HG03575 (cell line): ENCODE measurements around the gene RELN.
"Not testable (repeated sequence)": the region's sequence is repeated elsewhere in the genome, so short reads cannot be mapped to it uniquely, and the experiment has no call there.

Experiments
- ATAC-seq: cut with Tn5 transposase; IDR thresholded peaks from one replicate; pipeline ENCODE4 v1.9.1; 2021; ENCODE audit not compliant: unreplicated experiment, insufficient number of reproducible peaks, low FRiP score; ENCODE audit errors: extremely low read depth

RELN gene

DNA sequence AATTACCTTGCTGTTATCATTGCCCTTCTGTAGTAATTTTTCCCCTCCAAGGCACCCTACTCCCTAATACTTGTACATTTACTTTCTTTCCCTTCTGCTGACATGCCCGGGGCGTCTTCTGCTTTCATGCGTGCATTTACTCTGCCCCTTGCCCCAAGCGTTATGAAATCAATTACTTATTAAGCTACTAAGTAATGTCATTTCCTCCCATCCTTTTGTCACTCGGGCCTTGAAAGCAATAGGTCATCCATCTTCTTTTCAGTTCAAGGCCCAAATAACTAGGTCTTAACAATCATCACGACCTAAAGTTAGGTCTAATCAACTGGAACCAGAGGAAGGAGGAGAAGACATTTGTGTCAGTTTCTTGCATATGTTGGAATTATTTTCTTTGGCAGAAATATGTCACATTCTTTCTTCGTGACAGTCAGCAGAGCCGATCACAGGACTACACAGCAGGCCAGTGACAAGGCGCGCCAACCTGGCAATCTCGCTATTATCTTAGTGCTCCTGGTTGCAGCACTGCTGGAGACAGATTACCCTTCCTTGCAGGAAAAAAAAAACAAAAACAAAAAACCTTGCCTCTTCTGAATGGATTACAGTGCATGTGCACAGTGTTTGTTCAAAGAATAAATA is 179.2 kb downstream of the RELN start:
- no peak for ATAC-seq

DNA sequence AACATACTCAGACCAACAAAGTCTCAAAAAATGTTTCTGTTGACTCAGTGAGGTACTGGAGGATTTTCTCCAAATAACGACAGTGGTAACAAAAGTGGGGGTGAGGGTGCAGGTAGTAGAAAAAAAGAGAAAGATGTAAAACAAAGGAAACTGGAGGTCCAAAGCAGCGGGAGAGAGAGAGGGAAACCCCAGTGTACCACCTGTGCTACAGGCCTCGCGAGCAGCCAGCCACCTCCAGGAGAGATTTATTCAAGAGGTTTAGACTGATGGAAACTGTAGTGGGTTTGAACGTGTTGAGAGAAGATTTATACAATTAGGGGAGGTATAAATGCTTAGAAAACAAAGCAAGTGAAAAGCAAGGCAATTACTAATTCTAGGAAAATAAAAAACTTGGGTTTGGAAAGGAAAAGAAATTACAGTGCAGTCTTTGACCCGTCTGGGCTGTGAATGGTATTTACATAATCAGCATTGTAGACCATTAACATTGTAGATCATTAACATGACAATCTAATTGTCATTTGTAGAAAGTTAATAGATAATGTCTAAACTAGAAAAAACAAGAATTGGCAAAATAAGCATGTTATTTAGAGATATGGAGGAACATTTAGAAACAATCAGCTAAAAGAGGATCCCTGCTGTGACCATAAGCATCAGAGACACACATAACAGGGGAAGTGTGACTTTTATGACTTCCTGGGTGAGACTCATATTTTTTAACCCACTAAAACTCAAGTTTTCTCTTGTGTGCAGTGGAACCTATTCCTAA is 180.0 kb downstream of the RELN start:
- ATAC-seq: no peak

DNA sequence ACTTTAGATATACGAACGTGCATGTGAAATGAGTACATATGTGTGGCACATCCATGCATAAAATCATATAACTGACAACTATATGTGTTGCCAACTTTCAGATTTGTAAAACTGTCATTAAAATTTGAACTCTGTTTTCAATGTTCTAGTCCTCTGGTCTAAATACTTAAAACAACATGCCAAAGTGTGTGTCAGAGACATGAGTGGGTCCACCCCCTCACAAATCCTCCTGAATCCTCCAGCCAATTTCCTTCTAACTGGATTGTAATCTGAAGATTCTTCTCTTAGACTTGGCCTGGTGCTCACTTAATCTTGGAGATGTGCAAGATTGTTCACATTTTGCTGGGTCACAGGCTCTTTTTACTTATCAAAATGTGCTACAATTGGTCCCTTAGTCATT is 184.1 kb downstream of the RELN start:
- ATAC-seq: no peak

DNA sequence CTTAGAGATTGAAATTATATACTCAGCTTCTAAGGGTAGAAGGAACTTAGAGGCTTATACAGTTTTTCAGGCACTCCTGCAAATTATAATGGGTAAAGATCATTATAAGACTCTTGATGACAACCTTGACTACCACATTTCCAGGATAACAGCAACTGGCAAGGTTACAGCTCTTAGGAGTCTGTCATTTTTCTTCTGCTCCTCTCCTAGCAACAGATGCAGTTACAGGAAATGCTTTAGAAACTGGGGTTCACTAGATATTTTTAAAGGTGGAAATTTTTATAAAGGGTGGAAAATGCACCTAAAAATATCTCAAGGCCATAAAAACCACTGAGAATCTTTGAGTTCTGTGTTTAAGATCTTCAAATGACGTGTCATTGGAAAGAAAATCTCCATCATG is 185.8 kb downstream of the RELN start:
- no peak for ATAC-seq

DNA sequence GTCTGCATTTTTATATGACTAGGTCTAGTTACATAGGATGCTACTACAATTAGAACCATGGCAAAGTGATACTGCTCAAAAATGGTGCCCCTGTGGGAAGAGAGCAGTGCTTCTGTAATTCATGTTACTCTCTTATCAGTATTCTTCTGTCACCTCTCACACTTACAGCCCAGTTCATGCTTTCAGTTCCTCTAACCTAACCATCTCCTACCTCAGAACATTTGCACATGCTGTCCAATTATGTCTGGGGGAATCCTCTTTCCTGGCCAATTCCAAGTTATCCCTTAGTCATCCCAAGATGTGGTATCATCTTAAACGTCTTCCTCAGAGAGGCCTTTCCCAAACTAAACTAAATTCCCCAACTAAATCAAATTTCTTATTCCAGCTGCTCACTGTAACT is 190.2 kb downstream of the RELN start:
- no peak for ATAC-seq

DNA sequence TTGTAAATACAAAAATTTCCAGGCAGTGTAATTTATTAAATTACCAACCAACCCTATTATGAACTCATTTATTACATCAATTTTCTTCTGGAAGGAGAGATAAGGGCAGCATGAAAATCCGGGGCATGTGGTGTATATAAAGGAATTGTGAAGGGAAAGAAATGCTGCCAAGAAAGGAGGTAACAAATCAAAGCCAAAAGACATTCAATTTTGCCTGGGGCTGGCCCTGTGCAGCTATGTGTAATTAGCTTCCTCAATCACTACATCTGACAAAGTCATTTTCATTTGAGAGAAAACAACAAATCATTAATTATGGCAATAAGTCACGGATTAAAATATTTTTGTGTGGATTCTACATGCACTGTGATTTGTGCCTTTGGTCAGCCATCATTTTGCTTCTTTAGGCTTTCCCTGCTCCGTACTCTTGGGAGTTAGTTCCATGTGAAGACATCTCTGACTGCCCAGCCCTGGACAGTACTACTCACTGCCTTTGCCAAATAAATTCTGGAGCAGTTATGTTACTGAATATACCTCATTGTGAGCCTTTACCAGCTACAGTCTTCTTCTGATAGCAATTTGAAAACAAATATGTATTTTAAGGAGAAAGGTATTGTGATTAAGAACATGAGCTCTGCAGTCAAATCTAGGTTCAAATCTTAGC is 191.7 kb downstream of the RELN start:
- ATAC-seq: no peak

DNA sequence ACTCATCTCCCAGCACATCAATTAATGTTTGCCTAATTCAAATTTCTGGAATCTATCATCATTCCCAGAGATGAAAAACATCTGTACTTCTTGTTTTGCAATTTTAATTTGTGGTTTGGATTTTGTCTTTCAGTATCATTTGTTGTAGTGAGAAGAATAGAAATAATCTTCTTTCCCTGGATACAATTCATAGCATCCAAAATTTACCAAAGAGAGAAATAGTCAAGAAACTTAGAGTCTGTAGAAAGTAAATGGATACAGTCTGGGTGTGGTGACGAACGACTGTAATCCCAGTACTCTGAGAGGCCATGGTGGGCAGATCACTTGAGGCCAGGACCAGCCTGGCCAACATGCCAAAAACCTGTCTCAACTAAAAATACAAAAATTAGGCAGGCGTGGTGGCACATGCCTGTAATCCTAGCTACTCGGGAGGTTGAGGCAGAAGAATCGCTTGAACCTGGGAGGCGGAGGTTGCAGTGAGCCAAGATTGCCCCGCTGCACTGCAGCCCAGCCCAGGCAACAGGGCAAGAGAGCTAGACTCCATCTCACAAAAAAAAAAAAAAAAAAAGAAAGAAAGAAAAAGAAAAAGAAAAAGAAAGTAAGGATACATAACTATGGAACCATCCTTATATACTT is 193.0 kb downstream of the RELN start:
- no peak for ATAC-seq

DNA sequence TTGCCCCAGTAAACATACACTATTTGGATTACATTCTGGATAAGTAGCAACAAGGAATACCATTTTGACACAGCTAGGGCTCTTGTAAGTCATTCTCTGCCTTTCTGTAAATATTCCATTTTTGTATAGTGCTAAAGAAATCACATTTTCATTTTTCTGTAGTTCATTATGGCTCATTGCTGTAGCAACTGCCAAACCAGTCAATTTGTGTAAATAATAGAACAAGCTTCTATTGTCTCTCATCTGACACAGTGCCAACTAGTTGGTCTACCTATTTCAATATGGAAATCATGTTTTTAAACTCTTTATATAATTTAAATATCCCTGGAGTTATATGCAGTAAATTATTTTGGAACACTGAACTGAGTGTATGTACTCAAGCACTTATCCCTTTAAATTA is 193.7 kb downstream of the RELN start:
- ATAC-seq: no peak

DNA sequence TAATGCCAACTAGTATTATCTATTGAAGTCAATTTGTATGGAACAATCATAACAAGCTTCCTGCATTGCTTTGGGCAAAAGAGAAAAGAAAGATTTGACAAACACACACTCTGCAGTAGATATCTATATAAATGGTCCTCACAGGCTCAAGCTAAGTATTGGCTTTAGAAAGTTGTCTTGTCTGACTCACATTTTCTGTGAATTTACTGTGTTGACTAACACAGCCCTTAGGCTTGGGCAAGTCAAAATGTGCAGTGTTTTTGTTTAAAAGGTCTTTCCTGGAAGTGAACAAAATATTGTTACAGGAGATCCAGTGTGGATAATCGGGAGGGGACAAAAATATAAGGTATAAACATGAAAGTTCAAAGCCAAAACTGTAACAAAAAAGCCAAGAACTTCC is 194.4 kb downstream of the RELN start:
- ATAC-seq: no peak

DNA sequence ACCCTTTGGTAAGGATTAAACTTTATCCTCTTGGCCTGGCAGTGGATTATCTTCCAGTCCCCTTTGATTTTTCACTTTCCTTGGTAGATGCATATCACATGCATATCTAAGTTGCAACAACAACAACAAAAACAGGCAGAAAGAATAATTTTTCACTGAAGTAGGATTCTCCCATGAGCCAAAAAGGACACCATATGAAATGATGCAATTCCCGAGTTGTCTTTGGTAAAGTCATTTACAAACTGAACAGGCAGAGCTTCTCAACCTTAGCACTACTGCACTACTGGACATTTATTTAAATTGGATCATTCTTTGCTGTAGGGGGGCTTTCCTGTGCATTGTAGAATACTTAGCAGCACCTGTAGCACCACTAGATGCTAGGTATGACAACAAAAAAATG is 195.0 kb downstream of the RELN start:
- ATAC-seq: no peak

DNA sequence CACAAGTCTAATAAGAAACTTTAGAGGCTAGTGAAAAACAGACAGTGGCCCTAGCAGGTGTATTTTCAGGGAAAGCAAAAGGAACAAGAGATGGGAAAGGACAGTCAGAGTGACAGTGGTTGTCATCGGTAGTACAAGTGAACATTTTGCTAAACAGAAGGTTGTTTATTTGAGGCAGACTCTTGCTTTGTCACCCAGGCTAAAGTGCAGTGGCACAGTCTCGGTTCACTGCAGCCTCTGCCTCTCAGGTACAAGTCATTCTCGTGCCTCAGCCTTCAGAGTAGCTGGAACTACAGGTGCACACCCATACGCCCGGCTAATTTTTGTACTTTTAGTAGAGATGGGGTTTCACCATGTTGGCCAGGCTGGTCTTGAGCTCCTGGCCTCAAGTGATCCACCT is 195.8 kb downstream of the RELN start:
- ATAC-seq: no peak

DNA sequence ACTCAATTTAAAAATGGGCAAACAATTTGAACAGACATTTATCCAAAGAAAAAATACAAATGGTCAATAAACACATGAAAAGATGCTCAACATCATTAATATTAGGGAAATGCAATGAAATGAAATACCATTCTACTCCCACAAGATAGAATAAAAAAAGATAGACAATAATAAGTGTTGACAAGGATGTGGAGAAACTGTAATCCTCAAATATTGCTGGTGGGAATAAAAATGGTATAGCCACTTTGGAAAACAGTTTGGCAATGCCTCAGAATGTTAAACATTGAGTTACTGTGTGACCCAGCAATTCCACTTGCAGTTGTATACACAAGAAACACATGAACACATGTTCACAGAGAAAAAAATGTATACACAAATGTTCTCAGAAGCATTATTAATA is 197.6 kb downstream of the RELN start:
- no peak for ATAC-seq

DNA sequence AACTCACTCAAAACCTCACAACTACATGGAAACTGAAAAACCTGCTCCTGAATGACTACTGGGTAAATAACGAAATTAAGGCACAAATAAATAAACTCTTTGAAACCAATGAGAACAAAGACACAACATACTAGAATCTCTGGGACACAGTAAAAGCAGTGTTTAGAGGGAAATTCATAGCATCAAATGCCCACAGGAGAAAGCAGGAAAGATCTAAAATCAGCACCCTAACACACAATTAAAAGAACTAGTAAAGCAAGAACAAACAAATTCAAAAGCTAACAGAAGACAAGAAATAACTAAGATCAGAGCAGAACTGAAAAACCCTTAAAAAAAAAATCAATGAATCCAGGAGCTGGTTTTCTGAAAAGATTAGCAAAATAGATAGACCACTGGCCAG is 202.4 kb downstream of the RELN start:
- not testable (repeated sequence) for ATAC-seq

DNA sequence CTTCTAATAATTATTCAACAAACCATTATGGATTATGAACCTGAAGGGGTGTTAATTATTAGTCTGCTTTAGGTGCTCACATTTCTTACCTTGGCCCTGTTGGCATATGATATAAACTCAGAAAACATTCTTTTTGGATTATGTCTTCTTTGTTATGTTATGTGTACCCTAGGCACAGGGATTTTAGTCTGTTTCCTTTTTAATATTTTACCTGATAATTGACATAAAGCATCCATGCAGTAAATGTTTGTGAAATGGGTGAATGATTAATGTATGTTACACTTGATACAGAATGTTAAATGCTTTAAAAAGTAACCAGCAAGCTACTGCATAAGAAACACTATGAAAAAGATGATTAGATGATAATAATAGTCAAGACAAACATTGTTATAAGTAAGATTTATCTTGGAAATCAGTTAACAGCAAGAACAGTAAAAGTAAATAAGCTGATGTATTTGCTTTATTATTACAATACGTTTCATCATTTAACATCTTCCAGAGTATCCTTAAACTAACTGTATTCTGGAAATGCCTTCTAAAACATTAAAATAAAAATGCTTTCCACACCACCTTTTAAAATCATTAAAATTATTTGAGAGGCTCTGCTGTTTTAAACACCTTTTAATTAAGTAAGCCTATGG is 204.7 kb downstream of the RELN start:
- ATAC-seq: no peak

DNA sequence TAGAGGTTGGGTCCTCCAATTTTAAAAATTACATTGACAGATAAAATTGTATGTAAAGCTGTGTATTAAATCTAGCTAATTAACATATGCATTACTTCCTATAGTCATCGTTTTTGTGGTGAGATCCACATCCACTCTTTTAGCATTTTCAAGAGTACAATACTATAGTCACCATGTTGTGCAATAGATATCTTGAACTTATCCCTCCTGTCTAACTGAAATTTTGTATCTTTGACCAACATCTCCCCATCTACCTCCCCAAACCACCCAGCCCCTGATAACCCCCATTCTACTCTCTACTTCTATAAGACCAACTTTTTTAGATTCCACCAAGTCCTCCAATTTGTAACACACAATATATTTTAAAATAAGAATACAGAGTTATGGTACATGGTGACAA is 208.0 kb downstream of the RELN start:
- no peak for ATAC-seq

DNA sequence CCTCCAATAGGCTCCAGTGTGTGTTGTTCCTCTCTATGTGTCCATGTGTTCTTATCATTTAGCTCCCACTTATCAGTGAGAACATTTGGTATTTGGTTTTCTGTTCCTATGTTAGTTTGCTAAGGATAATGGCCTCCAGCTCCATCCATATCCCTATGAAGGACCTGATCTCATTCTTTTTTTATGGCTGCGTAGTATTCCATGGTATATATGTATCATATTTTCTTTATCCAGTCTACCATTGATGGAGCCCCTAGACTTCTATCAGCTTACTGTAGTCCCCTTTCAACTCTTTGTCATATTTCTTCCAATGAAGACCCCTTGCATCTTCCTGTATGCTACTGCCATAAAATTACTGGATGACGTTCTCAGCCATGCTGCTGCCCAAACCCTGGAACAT is 208.9 kb downstream of the RELN start:
- not testable (repeated sequence) for ATAC-seq

DNA sequence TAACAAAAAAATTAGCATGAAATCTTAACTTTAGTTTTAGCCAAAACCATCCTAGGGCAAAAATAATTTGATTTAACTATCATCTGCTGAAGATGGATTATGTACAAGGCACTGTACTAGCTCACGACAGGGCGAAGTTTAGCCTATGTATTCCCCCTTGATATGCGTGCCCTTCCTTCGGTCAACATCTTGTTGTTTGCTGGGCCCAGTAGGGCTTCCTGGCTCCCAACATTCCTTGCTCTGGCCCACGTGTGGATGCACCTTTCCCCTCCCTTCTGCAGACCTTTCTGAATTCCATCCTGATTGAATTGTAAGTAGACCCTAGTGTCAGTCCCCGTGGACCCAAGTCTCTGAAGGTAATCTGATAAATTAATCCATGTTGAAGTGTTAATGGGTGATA is 212.0 kb downstream of the RELN start:
- no peak for ATAC-seq

DNA sequence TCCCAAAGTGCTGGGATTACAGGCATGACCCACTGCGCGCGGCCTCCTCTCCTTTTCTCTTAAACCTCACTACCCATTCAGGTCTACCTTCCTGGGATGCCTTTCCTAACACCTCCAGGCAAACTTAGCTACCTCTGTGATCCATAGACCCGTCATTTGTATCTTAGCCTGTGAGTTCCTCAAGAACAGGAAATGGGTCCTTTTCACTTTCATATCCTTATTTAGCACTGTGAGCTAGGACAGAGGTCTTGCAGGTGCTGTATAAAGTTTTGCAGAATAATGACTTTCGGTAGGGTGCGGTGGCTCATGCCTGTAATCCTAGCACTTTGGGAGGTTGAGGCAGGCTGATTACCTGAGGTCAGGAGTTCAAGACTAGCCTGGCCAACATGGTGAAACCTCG is 215.7 kb downstream of the RELN start:
- no peak for ATAC-seq

DNA sequence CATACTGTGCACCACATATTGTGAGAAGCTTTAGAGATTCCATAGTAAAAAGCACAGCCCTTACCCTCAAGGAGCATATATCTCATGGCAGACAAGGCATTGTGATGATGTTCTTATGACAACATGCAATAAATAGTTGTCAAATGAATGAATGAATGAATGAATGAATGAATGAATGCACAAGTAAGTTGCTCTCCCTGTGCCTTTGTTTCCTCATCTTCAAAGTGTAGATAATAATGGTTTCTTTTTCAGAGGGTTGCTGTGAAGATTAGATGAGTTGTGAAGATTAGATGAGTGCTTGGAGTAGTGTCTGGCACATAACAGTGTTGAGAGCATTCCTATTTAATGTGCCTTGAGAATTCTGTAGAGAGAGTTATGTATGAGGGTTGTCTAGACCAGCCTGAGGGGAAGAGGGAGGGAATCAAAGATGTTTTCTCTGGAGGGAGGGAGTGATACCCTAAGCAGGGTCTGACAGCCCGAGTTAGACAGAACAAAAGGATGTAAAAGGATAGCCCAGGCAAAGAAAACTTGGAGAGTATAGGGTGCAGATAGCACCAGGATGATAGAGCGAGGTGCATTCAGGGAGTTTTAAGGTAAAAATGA is 217.2 kb downstream of the RELN start:
- ATAC-seq: no peak
